SK-N-SH (cell line): ENCODE results near the gene DQX1.

Source experiments
- CTCF ChIP-seq: fragments of 200-600 bp; sonication (generic); IDR thresholded peaks from 2 replicates; pipeline ENCODE4 v1.6.1; 2017; ENCODE audit warnings: antibody characterized with exemption, mild to moderate bottlenecking, moderate library complexity
- EZH2phosphoT487 ChIP-seq: fragments of 200-600 bp; sonication (generic); IDR thresholded peaks from 2 replicates; pipeline ENCODE4 v1.6.1; 2017; ENCODE audit warnings: low read depth, mixed run types, mild to moderate bottlenecking, antibody characterized with exemption, moderate library complexity, borderline replicate concordance
- GABPA ChIP-seq: IDR thresholded peaks from 2 replicates; pipeline ENCODE4 v1.4.0; 2012; ENCODE audit warnings: low read depth, mild to moderate bottlenecking
- MAX ChIP-seq: IDR thresholded peaks from 2 replicates; pipeline ENCODE4 v1.4.0; 2012; ENCODE audit warnings: low read depth
- MEF2A ChIP-seq: IDR thresholded peaks from 2 replicates; pipeline ENCODE4 v1.4.0; 2012; ENCODE audit warnings: low read depth, borderline replicate concordance
- PBX3 ChIP-seq: IDR thresholded peaks from 2 replicates; pipeline ENCODE4; 2012
- POLR2AphosphoS5 ChIP-seq: IDR thresholded peaks from 2 replicates; pipeline ENCODE4 v1.6.1; 2012; ENCODE audit warnings: low read depth, low read length
- RAD21 ChIP-seq: IDR thresholded peaks from 2 replicates; pipeline ENCODE4 v1.6.1; 2012; ENCODE audit warnings: mild to moderate bottlenecking, low read length
- RCOR1 ChIP-seq: fragments of 150-350 bp; IDR thresholded peaks from 2 replicates; pipeline ENCODE4 v1.6.1; 2017; ENCODE audit warnings: antibody characterized with exemption, low read length
- RFX5 ChIP-seq: IDR thresholded peaks from 2 replicates; pipeline ENCODE4 v1.6.1; 2012; ENCODE audit warnings: mild to moderate bottlenecking, improper control_type of control experiment, low read length
- SIN3A ChIP-seq: IDR thresholded peaks from 2 replicates; pipeline ENCODE4 v1.6.1; 2012; ENCODE audit warnings: low read depth, mild to moderate bottlenecking, low read length, moderate library complexity, borderline replicate concordance
- TAF1 ChIP-seq: IDR thresholded peaks from 2 replicates; pipeline ENCODE4 v1.6.1; 2012; ENCODE audit warnings: low read depth, mild to moderate bottlenecking, low read length, moderate library complexity, borderline replicate concordance
- TEAD4 ChIP-seq: IDR thresholded peaks from 2 replicates; pipeline ENCODE4 v1.4.0; 2012; ENCODE audit warnings: mild to moderate bottlenecking, borderline replicate concordance; ENCODE audit not compliant: insufficient read depth
- USF1 ChIP-seq: IDR thresholded peaks from 2 replicates; pipeline ENCODE4 v1.4.0; 2012; ENCODE audit warnings: low read depth, borderline replicate concordance

- no peak for TF ChIP-seq CTCF
- no peak for TF ChIP-seq POLR2AphosphoS5
- TF ChIP-seq MAX = no peak
- no peak for TF ChIP-seq RAD21
- no peak for TF ChIP-seq TEAD4
- TF ChIP-seq EZH2phosphoT487 = no peak
- no peak for TF ChIP-seq USF1
- TF ChIP-seq TAF1 = no peak
- TF ChIP-seq PBX3 = no peak
- TF ChIP-seq RCOR1 = no peak
- TF ChIP-seq MEF2A = no peak
- TF ChIP-seq SIN3A = no peak
- TF ChIP-seq RFX5 = no peak
- no peak for TF ChIP-seq GABPA
Measured at GRCh38 chr2:74546004-74546403, 20.0 kb upstream of the DQX1 start.
